NB4 (cell line): ENCODE results near the gene SPON1.

Source experiments
- TF ChIP-seq, protein P1 (sequence below): IDR thresholded peaks from one replicate; pipeline ENCODE4 v1.5.1; 2012; ENCODE audit warnings: low read depth, low read length
- TF ChIP-seq, protein P2 (sequence below): IDR thresholded peaks from 2 replicates; pipeline ENCODE4 v1.6.1; 2011; ENCODE audit warnings: low read depth, low read length

DNA sequence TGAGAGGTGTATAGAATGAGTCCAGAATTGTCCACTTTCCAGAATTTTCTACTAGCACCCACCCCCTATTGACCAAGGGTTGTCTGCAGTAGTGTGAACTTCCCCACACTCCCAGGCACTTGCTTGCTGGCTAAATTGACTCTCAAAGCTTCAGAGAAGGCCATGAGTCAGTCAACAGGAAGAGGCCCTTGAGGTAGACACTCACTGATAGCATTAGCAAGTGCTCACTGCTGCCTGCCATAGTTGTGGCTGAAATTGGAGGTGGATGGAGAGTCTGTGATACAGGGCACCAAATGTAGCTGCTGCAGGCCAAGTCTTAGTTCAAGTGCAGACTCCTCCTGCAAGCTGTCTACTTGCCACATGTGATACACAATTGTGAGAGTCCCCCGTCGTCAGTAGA is 156.8 kb downstream of the SPON1 start:
- TF ChIP-seq, protein P1, sequence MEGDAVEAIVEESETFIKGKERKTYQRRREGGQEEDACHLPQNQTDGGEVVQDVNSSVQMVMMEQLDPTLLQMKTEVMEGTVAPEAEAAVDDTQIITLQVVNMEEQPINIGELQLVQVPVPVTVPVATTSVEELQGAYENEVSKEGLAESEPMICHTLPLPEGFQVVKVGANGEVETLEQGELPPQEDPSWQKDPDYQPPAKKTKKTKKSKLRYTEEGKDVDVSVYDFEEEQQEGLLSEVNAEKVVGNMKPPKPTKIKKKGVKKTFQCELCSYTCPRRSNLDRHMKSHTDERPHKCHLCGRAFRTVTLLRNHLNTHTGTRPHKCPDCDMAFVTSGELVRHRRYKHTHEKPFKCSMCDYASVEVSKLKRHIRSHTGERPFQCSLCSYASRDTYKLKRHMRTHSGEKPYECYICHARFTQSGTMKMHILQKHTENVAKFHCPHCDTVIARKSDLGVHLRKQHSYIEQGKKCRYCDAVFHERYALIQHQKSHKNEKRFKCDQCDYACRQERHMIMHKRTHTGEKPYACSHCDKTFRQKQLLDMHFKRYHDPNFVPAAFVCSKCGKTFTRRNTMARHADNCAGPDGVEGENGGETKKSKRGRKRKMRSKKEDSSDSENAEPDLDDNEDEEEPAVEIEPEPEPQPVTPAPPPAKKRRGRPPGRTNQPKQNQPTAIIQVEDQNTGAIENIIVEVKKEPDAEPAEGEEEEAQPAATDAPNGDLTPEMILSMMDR, result no peak
- TF ChIP-seq, protein P2, sequence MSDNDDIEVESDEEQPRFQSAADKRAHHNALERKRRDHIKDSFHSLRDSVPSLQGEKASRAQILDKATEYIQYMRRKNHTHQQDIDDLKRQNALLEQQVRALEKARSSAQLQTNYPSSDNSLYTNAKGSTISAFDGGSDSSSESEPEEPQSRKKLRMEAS, result no peak
